ENCODE measurements around the gene GNB5.
"Not testable (repeated sequence)": the region's sequence is repeated elsewhere in the genome, so short reads cannot be mapped to it uniquely, and the experiment has no call there.

Gene GNB5

GRCh38 chr15:52111517-52112202 is 79.5 kb downstream of the GNB5 start:
- DNase-seq: no peak

DNA sequence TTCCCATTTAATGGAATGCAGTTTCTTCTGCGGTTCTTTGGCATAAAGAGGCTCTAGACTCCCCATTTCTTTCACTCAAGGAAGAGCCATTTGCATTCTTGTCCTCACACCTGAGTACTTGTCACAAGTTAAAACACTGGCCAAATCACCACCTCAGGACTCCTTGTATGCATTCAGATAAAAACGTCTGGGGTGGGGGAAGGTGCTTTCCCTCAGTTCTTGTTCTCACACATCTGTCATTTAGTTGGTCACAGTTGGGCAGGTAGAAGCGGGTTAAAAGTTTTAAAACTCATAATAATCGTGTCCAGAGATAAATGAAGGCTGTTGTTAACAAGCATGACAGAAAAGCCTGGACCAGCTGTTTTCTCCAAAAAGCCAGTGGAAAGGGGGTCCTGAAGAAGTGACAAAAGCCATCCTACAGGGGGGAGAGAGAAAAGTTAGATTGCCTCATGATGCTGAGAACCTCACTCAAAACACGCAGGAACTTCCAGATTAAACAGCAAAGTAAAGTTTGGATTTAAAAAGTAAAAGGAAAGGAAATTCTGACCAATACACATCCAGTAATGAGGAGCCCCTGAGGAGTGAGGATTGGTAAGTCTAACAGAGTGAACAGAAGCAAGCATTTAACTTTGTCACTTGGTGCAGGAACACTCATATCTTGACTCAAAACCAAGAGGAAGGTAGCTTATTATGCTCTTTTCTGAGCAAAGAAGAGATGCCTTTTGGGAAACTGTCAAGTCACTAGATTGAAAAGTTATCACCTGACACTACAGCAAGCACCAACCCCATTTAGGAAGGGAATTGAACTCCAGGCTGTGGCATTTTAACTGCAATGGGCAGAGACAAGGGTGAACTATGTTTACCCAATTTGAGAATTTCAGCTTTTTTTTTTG is 81.4 kb downstream of the GNB5 start:
- DNase-seq: no peak

- no peak for DNase-seq
Observed at GRCh38 chr15:52107238-52107637, 84.0 kb downstream of the GNB5 start.

DNA sequence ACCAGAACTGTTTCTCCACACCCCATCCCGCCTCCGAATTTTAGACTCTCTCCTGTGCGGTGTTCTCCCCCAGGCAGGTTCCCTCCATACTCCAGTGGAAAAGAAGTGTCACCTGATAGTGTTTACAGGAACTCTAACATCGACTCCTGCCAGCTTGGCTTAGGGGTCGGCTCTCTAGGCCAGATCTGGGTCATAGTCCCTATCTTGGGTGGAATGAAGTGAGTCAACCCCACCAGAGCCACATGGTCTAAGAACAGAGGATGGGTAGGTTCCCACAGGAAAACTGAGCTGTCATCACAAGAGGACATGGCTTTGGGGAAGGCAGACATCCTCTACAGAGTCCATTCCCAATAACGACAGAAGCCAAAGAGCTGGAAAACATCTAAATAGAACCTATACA is 84.6 kb downstream of the GNB5 start:
- no peak for DNase-seq

- no peak for DNase-seq
Observed at GRCh38 chr15:52105846-52106245, 85.3 kb downstream of the GNB5 start.

GRCh38 chr15:52104532-52105004 is 86.6 kb downstream of the GNB5 start:
- no peak for DNase-seq

- no peak for DNase-seq
Observed at GRCh38 chr15:52103217-52104207, 87.7 kb downstream of the GNB5 start.

DNA sequence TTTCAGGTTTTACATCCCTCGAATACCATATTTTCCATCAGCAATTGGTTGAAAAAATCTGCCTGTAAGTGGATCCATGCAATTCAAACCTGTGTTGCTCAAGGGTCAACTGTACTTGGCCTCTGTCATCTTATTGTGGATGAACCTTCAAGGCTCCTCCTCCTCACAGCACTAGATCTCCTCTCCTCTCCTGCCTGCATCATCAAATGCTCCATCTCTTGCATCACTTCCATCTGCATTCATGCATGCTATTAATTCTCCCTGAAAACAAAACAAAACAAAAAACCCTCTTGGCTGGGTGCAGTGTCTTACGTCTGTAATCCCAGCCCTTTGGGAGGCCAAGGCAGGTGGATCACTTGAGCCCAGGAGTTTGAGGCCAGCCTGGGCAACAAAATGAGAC is 88.7 kb downstream of the GNB5 start:
- no peak for DNase-seq

- DNase-seq: no peak
Observed at GRCh38 chr15:52101542-52102323, 89.5 kb downstream of the GNB5 start.

- DNase-seq: no peak
Observed at GRCh38 chr15:52100807-52101442, 90.3 kb downstream of the GNB5 start.

DNA sequence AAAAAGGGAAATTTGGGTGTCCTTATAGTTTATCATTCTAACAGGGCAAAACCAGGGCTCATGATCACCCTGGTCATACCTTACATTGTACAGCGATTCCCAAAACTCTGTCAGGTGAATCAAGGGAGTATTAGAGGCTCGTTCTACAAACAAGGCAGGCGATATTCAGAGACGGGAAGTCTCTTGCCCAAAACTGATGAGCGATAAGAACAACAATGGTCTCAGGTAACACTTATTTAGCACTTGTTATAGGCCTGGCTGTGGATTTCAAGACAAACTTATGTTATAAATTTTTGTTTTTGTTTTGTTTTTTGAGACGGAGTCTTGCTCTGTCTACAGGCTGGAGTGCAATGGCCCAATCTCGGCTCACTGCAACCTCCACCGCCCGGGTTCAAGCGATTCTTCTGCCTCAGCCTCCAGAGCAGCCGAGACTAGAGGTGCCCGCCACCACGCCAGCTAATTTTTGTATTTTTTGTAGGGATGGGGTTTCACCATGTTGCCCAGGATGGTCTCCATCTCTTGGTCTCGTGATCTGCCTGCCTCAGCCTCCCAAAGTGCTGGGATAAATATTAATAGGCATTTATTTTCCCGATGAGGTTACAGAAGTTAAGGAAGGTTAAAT is 91.4 kb downstream of the GNB5 start:
- no peak for DNase-seq

DNA sequence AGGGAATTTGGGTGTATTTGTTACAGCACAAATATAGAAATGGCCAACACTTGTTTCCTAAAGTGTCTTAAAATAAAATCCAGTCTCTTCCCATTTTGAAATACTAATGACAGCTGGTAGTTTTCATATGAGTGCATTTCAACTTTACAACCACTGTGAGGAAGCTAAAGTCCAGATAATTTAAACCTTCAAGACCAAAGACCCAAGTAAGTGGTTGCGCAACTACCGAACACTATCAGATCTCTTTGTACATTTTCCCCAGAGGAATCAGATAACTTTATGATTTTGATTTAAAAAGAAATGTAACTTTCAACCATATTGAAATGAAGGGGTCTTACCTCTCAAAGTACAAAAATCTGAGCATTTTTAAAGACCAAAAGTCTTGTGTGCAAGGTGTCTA is 92.9 kb downstream of the GNB5 start:
- DNase-seq: no peak

DNA sequence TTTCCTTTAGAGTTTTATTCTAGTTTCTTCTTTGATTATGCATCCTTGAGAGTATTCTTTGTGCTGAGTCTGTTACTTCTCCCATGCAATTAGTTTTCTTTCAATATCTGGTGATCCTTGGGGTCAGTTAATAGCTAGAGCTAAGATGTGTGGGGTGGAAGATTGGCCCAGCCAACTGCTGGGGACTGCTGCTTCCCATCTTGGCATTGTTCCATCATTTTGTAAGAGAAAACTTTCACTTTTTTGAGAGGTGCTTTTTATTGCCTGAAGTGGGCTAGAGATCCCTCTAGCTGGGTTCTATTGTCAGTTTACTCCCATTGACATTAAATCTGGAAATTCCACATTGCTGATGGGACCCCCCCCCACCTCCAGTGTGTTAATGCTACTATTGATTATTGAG is 94.0 kb downstream of the GNB5 start:
- DNase-seq: no peak

DNA sequence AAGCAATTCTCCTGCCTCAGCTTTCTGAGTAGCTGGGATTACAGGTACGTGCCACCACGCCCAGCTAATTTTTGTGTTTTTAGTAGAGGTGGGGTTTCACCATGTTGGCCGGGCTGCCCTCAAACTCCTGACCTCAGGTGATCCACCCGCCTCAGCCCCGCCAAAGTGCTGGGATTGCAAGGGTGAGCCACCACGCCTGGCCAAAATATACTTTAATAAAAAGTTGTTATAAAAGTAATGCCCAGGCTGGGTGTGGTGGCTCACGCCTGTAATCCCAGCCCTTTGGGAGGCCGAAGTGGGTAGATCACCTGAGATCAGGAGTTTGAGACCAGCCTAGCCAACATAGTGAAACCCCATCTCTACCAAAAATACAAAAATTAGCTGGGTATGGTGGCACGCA is 94.7 kb downstream of the GNB5 start:
- not testable (repeated sequence) for DNase-seq

DNA sequence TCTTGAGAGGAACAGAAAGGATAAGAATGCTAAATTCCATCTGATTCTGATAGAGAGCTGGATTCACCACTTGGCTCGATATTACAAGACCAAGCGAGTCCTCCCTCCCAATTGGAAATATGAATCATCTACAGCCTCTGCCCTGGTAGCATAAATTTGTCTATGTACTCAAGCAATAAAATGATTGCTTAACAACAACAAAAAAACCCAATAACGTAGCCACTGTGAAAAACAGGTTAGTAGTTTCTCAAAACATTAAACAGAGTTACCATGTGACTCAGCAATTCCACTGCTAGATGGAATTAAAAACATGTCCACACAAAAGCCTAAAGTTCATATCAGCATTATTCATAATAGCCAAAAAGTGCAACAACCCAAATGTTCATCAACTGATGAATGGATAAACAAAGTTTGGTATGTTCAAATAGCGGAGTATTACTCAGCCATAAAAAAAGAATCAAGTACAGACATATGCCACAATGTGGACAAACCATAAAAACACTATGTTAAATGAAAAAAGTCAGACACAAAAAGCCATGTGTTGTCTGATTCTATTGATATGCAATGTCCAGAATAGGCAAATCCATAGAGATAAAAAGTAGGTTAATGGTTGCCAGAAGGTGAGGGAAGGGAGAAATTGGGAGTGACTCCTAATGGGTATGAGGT is 95.5 kb downstream of the GNB5 start:
- DNase-seq: no peak

DNA sequence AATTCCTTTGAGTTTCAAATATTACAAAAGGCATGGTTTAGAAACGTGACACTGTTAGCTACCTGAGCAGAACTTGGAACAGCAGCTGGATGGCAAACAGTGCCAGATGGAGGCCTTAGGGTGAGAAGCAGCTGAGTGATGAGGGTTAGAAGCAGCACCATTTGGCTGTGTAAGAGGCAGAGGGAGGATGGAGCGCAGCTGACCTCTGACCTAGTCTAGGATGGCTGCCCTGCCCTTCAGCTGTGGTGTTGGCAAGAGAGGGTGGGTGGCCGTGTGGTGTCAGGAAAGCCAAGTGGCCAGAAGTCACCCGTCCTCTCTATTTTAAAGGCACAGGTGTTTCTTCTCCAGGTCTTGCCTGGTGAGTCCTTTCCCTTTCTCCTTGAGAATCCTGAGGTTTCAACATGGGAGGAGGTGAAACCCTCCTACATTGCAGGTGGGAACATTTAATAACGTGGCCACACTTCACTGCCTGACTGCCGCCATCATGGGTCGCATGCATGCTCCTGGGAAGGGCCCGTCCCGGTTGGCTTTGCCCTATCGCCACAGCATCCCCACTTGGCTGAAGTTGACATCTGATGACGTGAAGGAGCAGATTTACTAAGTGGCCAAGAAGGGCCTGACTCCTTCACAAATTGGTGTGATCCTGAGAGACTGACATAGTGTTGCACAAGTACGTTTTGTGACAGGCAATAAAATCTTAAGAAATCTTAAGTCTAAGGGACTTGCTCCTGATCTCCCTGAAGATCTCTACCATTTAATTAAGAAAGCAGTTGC is 96.2 kb downstream of the GNB5 start:
- no peak for DNase-seq

GRCh38 chr15:52093539-52094510 is 97.4 kb downstream of the GNB5 start:
- no peak for DNase-seq

DNA sequence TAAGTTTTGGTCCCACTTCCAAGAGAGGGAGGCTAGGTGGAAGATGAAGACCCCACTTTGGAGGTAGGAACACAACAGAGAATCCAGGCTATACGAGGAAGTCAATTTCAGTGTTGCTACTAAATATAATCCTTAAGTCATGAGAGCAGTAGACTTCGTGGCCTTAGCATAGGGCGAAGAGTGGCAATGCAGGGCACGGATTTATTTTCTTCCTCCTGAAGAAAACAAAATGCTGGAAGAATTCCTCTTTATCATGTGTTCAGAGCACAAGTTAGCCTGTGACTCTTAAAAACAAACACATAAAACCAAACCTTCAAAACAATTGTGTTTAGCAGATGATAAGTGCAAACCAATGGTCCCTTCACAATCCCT is 98.0 kb downstream of the GNB5 start:
- no peak for DNase-seq

DNA sequence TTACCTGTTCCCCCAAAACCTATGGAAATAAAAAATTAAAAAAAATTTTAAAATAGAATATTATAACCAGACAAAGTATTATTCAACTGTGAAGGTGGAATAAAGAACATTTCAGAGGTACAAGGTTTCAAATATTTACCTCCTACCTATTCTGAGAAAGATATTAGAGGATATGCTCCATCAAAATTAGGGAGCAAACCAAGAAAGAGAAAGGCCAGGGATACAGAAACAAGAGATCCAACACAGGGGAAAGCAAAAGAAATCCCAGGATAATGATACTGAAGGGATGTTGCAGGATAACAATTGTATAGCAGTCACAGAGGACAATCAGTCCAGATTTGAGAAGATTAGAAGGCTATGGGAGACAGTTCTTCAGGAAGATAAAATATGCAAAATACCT is 101.0 kb downstream of the GNB5 start:
- no peak for DNase-seq

Data from activated effector memory CD4-positive, alpha-beta T cell treated with Interleukin-2 at 50 U/mL for 16 hours (primary cell).